ENCODE data around the gene TFB1M.

The TFB1M gene

GRCh38 chr6:155314773-155315515 is 660 bp upstream of the TFB1M start (continued):
- peak; percentile 83 for TF ChIP-seq ZNF324 (tag by site-specific recombination; IDR thresholded peaks at IDR 0.05)
- TF ChIP-seq ZNF184 (tag by site-specific recombination; IDR thresholded peaks at IDR 0.05): 0 out of 2 replicates have a peak, but pooled peaks have one; percentile 19
- peak; percentile 57; the same call in 1 of the 2 replicates for TF ChIP-seq ZFP69B (tag by site-specific recombination; IDR thresholded peaks at IDR 0.05)
- TF ChIP-seq KLF7 (tag by site-specific recombination; IDR thresholded peaks at IDR 0.05; ENCODE audit: borderline replicate concordance): peak; percentile 24; the same call in 1 of the 2 replicates
- TF ChIP-seq ZNF707 (tag by site-specific recombination; IDR thresholded peaks at IDR 0.05): no peak
- peak; percentile 65 for TF ChIP-seq ZBTB17 (tag by site-specific recombination; IDR thresholded peaks at IDR 0.05)
- TF ChIP-seq ZNF394 (tag by site-specific recombination; IDR thresholded peaks at IDR 0.05; ENCODE audit: borderline replicate concordance): peak; percentile 45
- 0 out of 2 replicates have a peak, but pooled peaks have one; percentile 23 for TF ChIP-seq YY1 (tag by site-specific recombination; IDR thresholded peaks at IDR 0.05)
- TF ChIP-seq ZNF518A (tag by site-specific recombination; conservative IDR thresholded peaks at IDR 0.05; ENCODE audit: low read depth): peak; percentile 37; the same call in 1 of the 2 replicates
- peak; percentile 94 for TF ChIP-seq ZNF580 (tag by site-specific recombination; IDR thresholded peaks at IDR 0.05)
- TF ChIP-seq OVOL3 (tag by site-specific recombination; IDR thresholded peaks at IDR 0.05): peak; percentile 17; the same call in 1 of the 2 replicates
- TF ChIP-seq PRDM1 (tag by site-specific recombination; IDR thresholded peaks at IDR 0.05): no peak
- TF ChIP-seq ZNF513 (tag by site-specific recombination; IDR thresholded peaks at IDR 0.05): 0 out of 2 replicates have a peak, but pooled peaks have one; percentile 22
- no peak for TF ChIP-seq ZIC2 (tag by site-specific recombination; IDR thresholded peaks at IDR 0.05)
- no peak for TF ChIP-seq ZFP3 (tag by site-specific recombination; IDR thresholded peaks at IDR 0.05; ENCODE audit: low read depth)
- TF ChIP-seq ZNF157 (tag by site-specific recombination; IDR thresholded peaks at IDR 0.05): no peak
- peak; percentile 54; the same call in 1 of the 2 replicates for TF ChIP-seq ZNF843 (tag by site-specific recombination; IDR thresholded peaks at IDR 0.05)
- peak; percentile 84 for TF ChIP-seq ZNF2 (tag by site-specific recombination; IDR thresholded peaks at IDR 0.05)
- peak; percentile 48 for TF ChIP-seq KLF10 (tag by site-specific recombination; IDR thresholded peaks at IDR 0.05)
- TF ChIP-seq ZNF341 (tag by site-specific recombination; IDR thresholded peaks at IDR 0.05; ENCODE audit: low read depth): peak; percentile 69
- peak; percentile 83 for TF ChIP-seq TRIM28 (IDR thresholded peaks at IDR 0.05; ENCODE audit: borderline replicate concordance, low read length)
- peak; percentile 79 for TF ChIP-seq ZNF561 (tag by site-specific recombination; IDR thresholded peaks at IDR 0.05; ENCODE audit: borderline replicate concordance)
- TF ChIP-seq REPIN1 (tag by site-specific recombination; IDR thresholded peaks at IDR 0.05; ENCODE audit: low read depth): peak; percentile 65; the same call in 1 of the 2 replicates
- peak; percentile 63; the same call in 1 of the 2 replicates for TF ChIP-seq ZNF558 (tag by site-specific recombination; IDR thresholded peaks at IDR 0.05)
- peak; percentile 65; the same call in 1 of the 2 replicates for TF ChIP-seq ZNF639 (tag by site-specific recombination; IDR thresholded peaks at IDR 0.05)
- no peak; the same call in 1 of the 2 replicates for TF ChIP-seq ZBTB11 (tag by site-specific recombination; conservative IDR thresholded peaks at IDR 0.05; ENCODE audit: low read depth)
